Measurements from ENCODE around the gene UBE2QL1.

Gene UBE2QL1

GRCh38 chr5:6466975-6467567 is 18.4 kb downstream of the UBE2QL1 start:
- in situ Hi-C loops (cut with MboI; ENCODE audit: low pct_unique_long_range_greater_than_20kb, low sequenced_read_pairs, unreplicated experiment): no loop called here
- TF ChIP-seq, protein P1, sequence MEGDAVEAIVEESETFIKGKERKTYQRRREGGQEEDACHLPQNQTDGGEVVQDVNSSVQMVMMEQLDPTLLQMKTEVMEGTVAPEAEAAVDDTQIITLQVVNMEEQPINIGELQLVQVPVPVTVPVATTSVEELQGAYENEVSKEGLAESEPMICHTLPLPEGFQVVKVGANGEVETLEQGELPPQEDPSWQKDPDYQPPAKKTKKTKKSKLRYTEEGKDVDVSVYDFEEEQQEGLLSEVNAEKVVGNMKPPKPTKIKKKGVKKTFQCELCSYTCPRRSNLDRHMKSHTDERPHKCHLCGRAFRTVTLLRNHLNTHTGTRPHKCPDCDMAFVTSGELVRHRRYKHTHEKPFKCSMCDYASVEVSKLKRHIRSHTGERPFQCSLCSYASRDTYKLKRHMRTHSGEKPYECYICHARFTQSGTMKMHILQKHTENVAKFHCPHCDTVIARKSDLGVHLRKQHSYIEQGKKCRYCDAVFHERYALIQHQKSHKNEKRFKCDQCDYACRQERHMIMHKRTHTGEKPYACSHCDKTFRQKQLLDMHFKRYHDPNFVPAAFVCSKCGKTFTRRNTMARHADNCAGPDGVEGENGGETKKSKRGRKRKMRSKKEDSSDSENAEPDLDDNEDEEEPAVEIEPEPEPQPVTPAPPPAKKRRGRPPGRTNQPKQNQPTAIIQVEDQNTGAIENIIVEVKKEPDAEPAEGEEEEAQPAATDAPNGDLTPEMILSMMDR (IDR thresholded peaks at IDR 0.05; ENCODE audit: extremely low read depth, insufficient read depth, missing control alignments): no peak
- no peak for DNase-seq (ENCODE audit: low spot score)

DNA sequence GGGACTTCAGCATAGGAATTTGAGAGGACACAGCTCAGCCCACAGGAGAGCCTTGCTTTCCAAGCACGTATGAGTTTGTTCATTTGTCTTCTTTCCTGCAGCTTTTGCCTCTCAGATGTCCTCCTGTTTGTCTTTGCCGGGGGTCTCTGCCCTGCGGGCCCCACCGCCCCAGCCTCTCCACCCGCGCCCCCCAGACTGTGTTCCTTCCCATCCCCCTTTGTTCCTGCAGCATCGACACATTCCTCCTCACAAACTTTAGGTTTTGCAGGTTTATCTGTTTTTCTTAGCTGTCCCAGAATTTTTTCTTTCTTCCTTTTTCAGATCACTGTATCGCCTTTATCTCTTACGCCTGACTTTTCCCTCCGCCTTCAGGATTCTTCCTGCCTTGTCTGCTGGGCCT is 18.9 kb downstream of the UBE2QL1 start:
- TF ChIP-seq, protein P1 (IDR thresholded peaks at IDR 0.05; ENCODE audit: extremely low read depth, insufficient read depth, missing control alignments): no peak
- in situ Hi-C loops (cut with MboI; ENCODE audit: low pct_unique_long_range_greater_than_20kb, low sequenced_read_pairs, unreplicated experiment): no loop called here
- DNase-seq (ENCODE audit: low spot score): no peak

DNA sequence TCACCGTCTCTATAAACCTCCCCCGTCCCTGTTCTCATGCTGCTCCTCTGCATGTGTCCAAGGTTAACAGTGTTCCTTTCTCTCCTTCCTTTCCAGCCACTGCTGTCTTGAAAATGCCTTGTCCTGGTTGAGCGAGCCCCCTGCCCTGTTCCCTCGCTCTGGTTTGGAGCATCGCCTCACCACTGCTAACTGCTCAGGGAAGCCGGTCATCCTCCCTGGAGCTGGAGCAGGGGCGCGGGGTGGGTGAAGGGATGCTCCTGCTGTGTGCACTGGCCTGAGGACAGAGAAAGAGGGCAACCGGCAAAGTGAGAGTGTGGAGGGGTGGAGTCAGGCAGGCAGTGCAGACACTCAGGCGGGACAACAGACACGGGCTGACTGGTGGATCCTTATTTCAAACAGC is 19.4 kb downstream of the UBE2QL1 start:
- TF ChIP-seq, protein P1 (IDR thresholded peaks at IDR 0.05; ENCODE audit: extremely low read depth, insufficient read depth, missing control alignments): no peak
- in situ Hi-C loops (cut with MboI; ENCODE audit: low pct_unique_long_range_greater_than_20kb, low sequenced_read_pairs, unreplicated experiment): no loop called here
- DNase-seq (ENCODE audit: low spot score): no peak

DNA sequence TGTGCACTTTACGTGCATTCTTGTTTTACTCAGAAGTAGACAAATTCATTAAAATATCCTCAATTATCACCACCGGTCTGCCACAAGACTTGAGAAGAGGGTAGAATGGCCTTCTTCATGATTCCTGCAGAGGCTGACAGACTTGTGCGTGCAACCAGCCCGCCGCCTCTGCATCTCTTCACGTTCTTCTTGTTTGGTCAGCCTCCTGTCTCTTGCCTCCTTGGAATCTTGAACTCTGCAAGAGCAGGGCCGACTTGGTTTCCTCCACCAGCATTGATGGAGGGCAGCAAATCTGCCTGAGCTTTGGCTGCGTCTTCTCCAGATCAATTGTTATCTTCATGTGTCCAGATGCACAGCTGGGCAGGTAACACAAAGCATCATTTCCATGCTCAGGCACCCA is 20.2 kb downstream of the UBE2QL1 start:
- no peak for DNase-seq (ENCODE audit: low spot score)
- TF ChIP-seq, protein P1 (IDR thresholded peaks at IDR 0.05; ENCODE audit: extremely low read depth, insufficient read depth, missing control alignments): no peak
- in situ Hi-C loops (cut with MboI; ENCODE audit: low pct_unique_long_range_greater_than_20kb, low sequenced_read_pairs, unreplicated experiment): no loop called here

GRCh38 chr5:6469836-6470235 is 21.2 kb downstream of the UBE2QL1 start:
- TF ChIP-seq, protein P1 (IDR thresholded peaks at IDR 0.05; ENCODE audit: extremely low read depth, insufficient read depth, missing control alignments): no peak
- no peak for DNase-seq (ENCODE audit: low spot score)
- in situ Hi-C loops (cut with MboI; ENCODE audit: low pct_unique_long_range_greater_than_20kb, low sequenced_read_pairs, unreplicated experiment): no loop called here

DNA sequence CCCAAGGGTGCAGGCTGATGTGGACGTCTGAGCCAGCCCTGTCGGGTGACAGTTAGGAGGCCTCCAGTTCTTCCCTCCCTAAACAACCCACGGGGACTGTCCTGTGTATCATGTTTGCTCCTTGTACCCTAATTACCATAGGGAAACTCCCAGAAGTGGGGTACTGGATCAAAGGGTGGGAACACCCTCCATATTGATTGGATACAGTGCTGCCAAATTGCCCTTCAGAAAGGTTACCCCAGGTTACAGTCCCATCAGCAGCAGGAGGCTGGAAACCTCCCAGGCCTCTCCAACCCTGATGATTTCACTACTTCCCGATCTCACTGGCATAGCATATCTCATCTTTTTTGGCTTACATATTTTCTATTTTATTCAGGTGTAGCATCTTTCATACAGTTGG is 22.0 kb downstream of the UBE2QL1 start:
- TF ChIP-seq, protein P1 (IDR thresholded peaks at IDR 0.05; ENCODE audit: extremely low read depth, insufficient read depth, missing control alignments): no peak
- DNase-seq (ENCODE audit: low spot score): no peak
- in situ Hi-C loops (cut with MboI; ENCODE audit: low pct_unique_long_range_greater_than_20kb, low sequenced_read_pairs, unreplicated experiment): no loop called here

- in situ Hi-C loops (cut with MboI; ENCODE audit: low pct_unique_long_range_greater_than_20kb, low sequenced_read_pairs, unreplicated experiment): no loop called here
- DNase-seq (ENCODE audit: low spot score): no peak
- TF ChIP-seq, protein P1 (IDR thresholded peaks at IDR 0.05; ENCODE audit: extremely low read depth, insufficient read depth, missing control alignments): no peak
These were observed 22.6 kb downstream of the UBE2QL1 start for GRCh38 chr5:6471252-6471651.
